Measurements from ENCODE around the gene MDFI. TPM values are rescaled to one million over a fixed set of nuclear protein-coding genes. Genes with fewer than 3 reads are reported as not detected.
"Not testable (repeated sequence)": the region's sequence is repeated elsewhere in the genome, so short reads cannot be mapped to it uniquely, and the experiment has no call there.

Gene MDFI
- total RNA-seq, 2 donors from 2014 or later = 4.9 to 6.7 TPM

- H3K9me3 ChIP-seq = no peaks in the 10 kb centered on the region
- intact Hi-C loops (cut with DNase I) = no loop called here
- H3K27me3 ChIP-seq = no peaks in the 10 kb centered on the region
- whole genome bisulfite sequencing, 2 donors = 70 to 85% methylated on average over 7 of the region's 7 CpGs
- H3K27ac ChIP-seq = no peak overlapping the region
- H3K36me3 ChIP-seq (replicated peaks in 1 of 2; ENCODE audit: insufficient read depth in 1 of 2, low read depth in 2 of 2) = no peaks in the 10 kb centered on the region
- ATAC-seq (no peak), DNase-seq (no peak)
- TF ChIP-seq POLR2A (IDR thresholded peaks at IDR 0.05) (no peak), CTCF (IDR thresholded peaks at IDR 0.05) (no peak)
- H3K4me3 ChIP-seq = no peak overlapping the region
- no peaks in the 10 kb centered on the region for H3K4me1 ChIP-seq
Observed at GRCh38 chr6:41615311-41615710, 23.0 kb upstream of the MDFI start.

GRCh38 chr6:41618598-41618997 is 19.7 kb upstream of the MDFI start:
- no peak overlapping the region for H3K27ac ChIP-seq
- no peaks in the 10 kb centered on the region for H3K36me3 ChIP-seq (replicated peaks in 1 of 2; ENCODE audit: insufficient read depth in 1 of 2, low read depth in 2 of 2)
- H3K27me3 ChIP-seq = no peaks in the 10 kb centered on the region
- intact Hi-C loops (cut with DNase I) = no loop called here
- ATAC-seq = no peak
- H3K9me3 ChIP-seq = no peaks in the 10 kb centered on the region
- no peak for DNase-seq
- 85 to 92% methylated on average over 3 of the region's 3 CpGs for WGBS, 2 donors
- H3K4me1 ChIP-seq = no peaks in the 10 kb centered on the region
- no peak overlapping the region for H3K4me3 ChIP-seq
- TF ChIP-seq POLR2A (IDR thresholded peaks at IDR 0.05) (no peak), CTCF (IDR thresholded peaks at IDR 0.05) (no peak)

- H3K36me3 ChIP-seq (replicated peaks in 1 of 2; ENCODE audit: insufficient read depth in 1 of 2, low read depth in 2 of 2); H3K27me3 ChIP-seq; DNase-seq; H3K4me1 ChIP-seq; intact Hi-C loops (cut with DNase I); ATAC-seq; H3K9me3 ChIP-seq; H3K4me3 ChIP-seq; H3K27ac ChIP-seq: not testable (repeated sequence)
- 73 to 77% methylated on average over 4 of the region's 4 CpGs for whole genome bisulfite sequencing, 2 donors
Observed at GRCh38 chr6:41619193-41619592, 19.1 kb upstream of the MDFI start.

GRCh38 chr6:41621367-41621766 is 16.9 kb upstream of the MDFI start:
- DNase-seq (no peak), ATAC-seq (no peak)
- no peaks in the 10 kb centered on the region for H3K4me1 ChIP-seq
- TF ChIP-seq POLR2A (IDR thresholded peaks at IDR 0.05) = no peak
- no peak for TF ChIP-seq CTCF (IDR thresholded peaks at IDR 0.05)
- H3K27me3 ChIP-seq = no peaks in the 10 kb centered on the region
- no peaks in the 10 kb centered on the region for H3K9me3 ChIP-seq
- H3K4me3 ChIP-seq = no peak overlapping the region
- no peaks in the 10 kb centered on the region for H3K36me3 ChIP-seq (replicated peaks in 1 of 2; ENCODE audit: insufficient read depth in 1 of 2, low read depth in 2 of 2)
- intact Hi-C loops (cut with DNase I) = no loop called here
- no peak overlapping the region for H3K27ac ChIP-seq

- Histone ChIP-seq H3K27ac (no peak overlapping the region), H3K27me3 (no peaks in the 10 kb centered on the region), H3K9me3 (no peaks in the 10 kb centered on the region), H3K4me3 (no peak overlapping the region), H3K4me1 (no peaks in the 10 kb centered on the region), H3K36me3 (replicated peaks in 1 of 2; ENCODE audit: insufficient read depth in 1 of 2, low read depth in 2 of 2) (no peaks in the 10 kb centered on the region)
- ATAC-seq (no peak), DNase-seq (no peak)
- intact Hi-C loops (cut with DNase I) = no loop called here
- 39 to 51% methylated on average over 2 of the region's 2 CpGs for WGBS, 2 donors
- TF ChIP-seq CTCF (IDR thresholded peaks at IDR 0.05) (no peak), POLR2A (IDR thresholded peaks at IDR 0.05) (no peak)
Observed at GRCh38 chr6:41621802-41622201, 16.5 kb upstream of the MDFI start.

All from body of pancreas (tissue), 4 donors.